Caco-2 (cell line): ENCODE measurements around the gene NFIX. TPM values are rescaled to one million over a fixed set of nuclear protein-coding genes. Genes with fewer than 3 reads are reported as not detected.

Experiments used
- BruUV-seq: library from RNA; stranded (reverse); fragments of 400-500 nt; replicated peaks from 2 replicates; lab custom pipeline; 2021; lab: Mats Ljungman, UMichigan
- CTCF ChIA-PET: fragments of 300-600 bp; sonication (Branson Sonifier 250); formaldehyde crosslinking; loops from one replicate; lab custom pipeline; 2022; ENCODE audit warnings: antibody characterized with exemption; lab: Charles Lee
- POLR2A ChIA-PET: fragments of 300-600 bp; sonication (Branson Sonifier 250); formaldehyde crosslinking; loops from one replicate; lab custom pipeline; 2022; ENCODE audit warnings: antibody characterized with exemption; lab: Charles Lee
- DNase-seq, 2 experiments: peaks; one replicate each; pipeline versions ENCODE4 v3.0.0 to v3.0.0-alpha.2; 2020 to 2022
- H3K27me3 ChIP-seq: replicated peaks from 2 replicates; pipeline ENCODE4 v1.6.0; 2011; ENCODE audit warnings: low read length; ENCODE audit not compliant: control insufficient read depth, insufficient read depth
- H3K36me3 ChIP-seq: 2 replicates; pipeline ENCODE4 v1.5.1; 2011; ENCODE audit warnings: low read length; ENCODE audit not compliant: control insufficient read depth, insufficient read depth
- H3K4me1 ChIP-seq: fragments of 250-450 bp; sonication (Bioruptor Pico); 2 replicates; pipeline ENCODE4 v1.5.1; 2020; ENCODE audit warnings: mild to moderate bottlenecking
- H3K4me3 ChIP-seq: 2 replicates; pipeline ENCODE4 v1.5.1; 2011; ENCODE audit warnings: low read depth, mild to moderate bottlenecking, control low read depth, low read length
- H3K9me3 ChIP-seq: fragments of 250-450 bp; sonication (Bioruptor Pico); 2 replicates; pipeline ENCODE4 v1.5.1; 2020; ENCODE audit warnings: mild to moderate bottlenecking, moderate library complexity
- H3K27ac Mint-ChIP-seq: one replicate; pipeline ENCODE4 v1.8.0; 2022; ENCODE audit warnings: mixed read lengths; ENCODE audit not compliant: unreplicated experiment
- H3K27me3 Mint-ChIP-seq: one replicate; pipeline ENCODE4 v1.8.0; 2022; ENCODE audit warnings: mixed read lengths; ENCODE audit not compliant: insufficient read depth, unreplicated experiment
- H3K36me3 Mint-ChIP-seq: one replicate; pipeline ENCODE4 v1.8.0; 2022; ENCODE audit warnings: mild to moderate bottlenecking, mixed read lengths; ENCODE audit not compliant: insufficient read depth, unreplicated experiment
- H3K4me1 Mint-ChIP-seq: one replicate; pipeline ENCODE4 v1.8.0; 2022; ENCODE audit warnings: low read depth, mixed read lengths; ENCODE audit not compliant: unreplicated experiment
- H3K4me3 Mint-ChIP-seq: one replicate; pipeline ENCODE4 v1.8.0; 2022; ENCODE audit warnings: mild to moderate bottlenecking, moderate library complexity, mixed read lengths; ENCODE audit not compliant: unreplicated experiment
- H3K9me3 Mint-ChIP-seq: one replicate; pipeline ENCODE4 v1.8.0; 2022; ENCODE audit warnings: mixed read lengths; ENCODE audit not compliant: unreplicated experiment
- CTCF ChIP-seq, 2 experiments: fragments of 200-600 bp in 1 of 2; IDR thresholded peaks; 1 replicate in 1 of 2; 2 replicates in 1 of 2; pipeline versions ENCODE4 v1.5.1 to v1.8.0; 2011 to 2022; ENCODE audit warnings: antibody characterized with exemption in 1 of 2, control low read depth in 1 of 2, inconsistent platforms in 1 of 2, low read depth in 1 of 2, low read length in 1 of 2, mild to moderate bottlenecking in 1 of 2, moderate library complexity in 1 of 2; ENCODE audit not compliant: insufficient read depth in 1 of 2, severe bottlenecking in 1 of 2, unreplicated experiment in 1 of 2
- intact Hi-C: fragments of 100-400 bp; cut with micrococcal nuclease; formaldehyde crosslinking; loops from one replicate; pipeline ENCODE4 v1.10.0; 2022; ENCODE audit not compliant: unreplicated experiment
- total RNA-seq: library from RNA; stranded (reverse); gene quantifications from 2 replicates; pipeline ENCODE4 v1.2.3, GENCODE V29; 2022

NFIX gene
- total RNA-seq, 1 experiment from 2014 or later = 0.82 TPM

GRCh38 chr19:12967907-12968306, 27.4 kb upstream of the NFIX start:
- no peaks in the 10 kb centered on the region for H3K4me1 ChIP-seq
- no peaks in the 10 kb centered on the region for H3K36me3 ChIP-seq
- peaks cover 6% of the 10 kb centered on the region for H3K36me3 Mint-ChIP-seq
- peaks cover 7% of the 10 kb centered on the region for H3K4me1 Mint-ChIP-seq
- H3K9me3 ChIP-seq = no peaks in the 10 kb centered on the region
- no peak for TF ChIP-seq CTCF (IDR thresholded peaks at IDR 0.05; ENCODE audit: insufficient read depth in 1 of 2, low read depth in 1 of 2, low read length in 1 of 2, severe bottlenecking in 1 of 2, unreplicated experiment in 1 of 2)
- H3K27me3 ChIP-seq = no peaks in the 10 kb centered on the region
- DNase-seq = no peak
- BruUV-seq = no TSS peak
- intact Hi-C loops = no loop called here
- H3K27ac Mint-ChIP-seq = no peak overlapping the region
- no peaks in the 10 kb centered on the region for H3K9me3 Mint-ChIP-seq
- no peak overlapping the region for H3K4me3 Mint-ChIP-seq
- no peak overlapping the region for H3K4me3 ChIP-seq
- H3K27me3 Mint-ChIP-seq = no peaks in the 10 kb centered on the region
- ChIA-PET CTCF (interaction anchor here (0.7 kb wide), 1 partner anchor 213 kb away, joined by 4 read pairs; no protein-coding TSS in a partner anchor), POLR2A (interaction anchor here (0.6 kb wide), 1 partner anchor 195 kb away, joined by 3 read pairs; no protein-coding TSS in a partner anchor)

GRCh38 chr19:12969292-12969988, 25.8 kb upstream of the NFIX start, which contains the start of gene DAND5:
TSS of gene DAND5 (plus strand) at chr19:12969576. CDS start at chr19:12969661, 85 bp downstream.
- no peak within 1 kb of the TSS for H3K27ac Mint-ChIP-seq
- POLR2A ChIA-PET = no interaction called here
- CTCF ChIA-PET = interaction anchor here (1.1 kb wide), 1 partner anchor 8 kb away, joined by 4 read pairs; no protein-coding TSS in a partner anchor
- BruUV-seq = no TSS peak
- H3K4me3 Mint-ChIP-seq = no peak within 1 kb of the TSS
- no peak for DNase-seq
- H3K9me3 Mint-ChIP-seq = no peaks in the 10 kb centered on the region
- no peak for TF ChIP-seq CTCF (IDR thresholded peaks at IDR 0.05; ENCODE audit: insufficient read depth in 1 of 2, low read depth in 1 of 2, low read length in 1 of 2, severe bottlenecking in 1 of 2, unreplicated experiment in 1 of 2)
- H3K27me3 Mint-ChIP-seq = no peaks in the 10 kb centered on the region
- Histone ChIP-seq H3K9me3 (no peaks in the 10 kb centered on the region), H3K36me3 (no peaks in the 10 kb centered on the region), H3K4me1 (no peaks in the 10 kb centered on the region), H3K27me3 (no peaks in the 10 kb centered on the region), H3K4me3 (no peak within 1 kb of the TSS)
- peaks cover 6% of the 10 kb centered on the region for H3K36me3 Mint-ChIP-seq
- peaks cover 7% of the 10 kb centered on the region for H3K4me1 Mint-ChIP-seq
- intact Hi-C loops = no loop called here

DNA sequence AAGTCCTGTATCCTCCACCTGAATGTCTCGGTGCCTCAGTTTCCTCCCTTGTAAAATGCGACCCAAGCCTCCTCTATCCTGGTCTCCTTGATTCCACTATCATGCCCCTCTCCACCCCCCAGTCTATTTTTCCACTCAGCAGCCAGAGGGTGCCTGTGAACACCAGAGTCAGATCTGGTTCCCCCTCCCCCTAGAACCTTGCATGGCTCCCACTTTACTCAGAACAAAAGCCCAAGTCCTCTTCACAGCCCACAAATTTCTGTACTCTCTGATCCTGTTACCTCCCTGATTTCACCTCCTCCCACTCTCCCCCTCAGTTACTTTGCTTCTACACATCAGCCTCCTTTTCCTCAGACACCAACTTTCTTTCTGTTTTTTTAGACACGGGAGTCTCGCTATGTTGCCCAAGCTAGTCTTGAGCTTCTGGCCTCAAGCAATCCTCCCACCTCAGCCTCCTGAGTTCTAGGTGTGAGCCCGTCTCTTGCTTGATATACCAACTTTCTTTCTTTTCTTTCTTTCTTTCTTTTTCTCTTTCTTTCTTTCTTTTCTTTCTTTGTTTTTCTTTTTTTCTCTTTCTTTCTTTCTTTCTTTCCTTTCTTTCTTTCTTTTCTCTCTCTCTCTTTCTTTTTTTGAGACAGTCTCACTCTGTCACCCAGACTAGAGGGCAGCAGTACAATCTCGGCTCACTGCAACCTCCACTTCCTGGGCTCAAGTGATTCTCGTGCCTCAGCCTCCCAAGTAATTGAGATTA, 25.0 kb upstream of the NFIX start:
- no TSS peak for BruUV-seq
- H3K9me3 ChIP-seq = no peaks in the 10 kb centered on the region
- no peak overlapping the region for H3K27ac Mint-ChIP-seq
- no peaks in the 10 kb centered on the region for H3K4me1 ChIP-seq
- intact Hi-C loops = no loop called here
- DNase-seq = no peak
- H3K36me3 ChIP-seq = no peaks in the 10 kb centered on the region
- H3K4me3 Mint-ChIP-seq = no peak overlapping the region
- peaks cover 1% of the 10 kb centered on the region for H3K4me1 Mint-ChIP-seq
- ChIA-PET POLR2A (no interaction called here), CTCF (no interaction called here)
- no peak overlapping the region for H3K4me3 ChIP-seq
- H3K9me3 Mint-ChIP-seq = no peaks in the 10 kb centered on the region
- no peaks in the 10 kb centered on the region for H3K36me3 Mint-ChIP-seq
- H3K27me3 Mint-ChIP-seq = no peaks in the 10 kb centered on the region
- no peaks in the 10 kb centered on the region for H3K27me3 ChIP-seq
- TF ChIP-seq CTCF (IDR thresholded peaks at IDR 0.05; ENCODE audit: insufficient read depth in 1 of 2, low read depth in 1 of 2, low read length in 1 of 2, severe bottlenecking in 1 of 2, unreplicated experiment in 1 of 2) = no peak
